Tibial artery (tissue), 4 donors: ENCODE results near the gene GPR61.

ENCODE experiments used
- DNase-seq, 2 donors: peaks; one replicate each; pipeline ENCODE4 v3.0.0-alpha.2; 2019
- H3K27ac ChIP-seq, 2 donors: fragments of 200-600 bp; sonication (generic) in 1 of 2; 1 replicate in 1 of 2; 2 replicates in 1 of 2; pipeline ENCODE4 v1.5.1; 2018 to 2019; ENCODE audit warnings: mild to moderate bottlenecking in 1 of 2
- H3K27me3 ChIP-seq, 2 donors: fragments of 200-600 bp; sonication (generic) in 1 of 2; one replicate each; pipeline versions ENCODE4 v1.5.1 to v1.6.0; 2016 to 2019
- H3K36me3 ChIP-seq, 3 donors: fragments of 200-600 bp; sonication (generic) in 2 of 3; one replicate each; pipeline ENCODE4 v1.5.1; 2016 to 2019; ENCODE audit warnings: mild to moderate bottlenecking in 2 of 3
- H3K4me1 ChIP-seq, 4 donors: fragments of 200-600 bp; sonication (generic) in 2 of 4; 1 replicate in 3 of 4; 2 replicates in 1 of 4; pipeline ENCODE4 v1.5.1; 2016 to 2019
- H3K4me3 ChIP-seq, 2 donors: fragments of 200-600 bp; sonication (generic) in 1 of 2; 1 replicate in 1 of 2; 2 replicates in 1 of 2; pipeline ENCODE4 v1.5.1; 2018 to 2019; ENCODE audit warnings: mild to moderate bottlenecking in 2 of 2
- H3K9me3 ChIP-seq, 3 donors: fragments of 200-600 bp; sonication (generic) in 1 of 3; one replicate each; pipeline ENCODE4 v1.5.1; 2016 to 2019
- intact Hi-C: fragments of 100-400 bp; cut with DNase I; formaldehyde crosslinking; loops from one replicate; pipeline ENCODE4 v1.15.0; 2023; ENCODE audit warnings: low total_unique reads
- TF ChIP-seq, protein P1 (sequence below), 2 experiments: fragments of 200-600 bp in 1 of 2; fragments of 450-650 bp in 1 of 2; IDR thresholded peaks; one replicate each; pipeline ENCODE4 v1.5.1; 2017 to 2019; ENCODE audit warnings: antibody characterized with exemption in 2 of 2, mild to moderate bottlenecking in 1 of 2, moderate library complexity in 1 of 2

The GPR61 gene

DNA sequence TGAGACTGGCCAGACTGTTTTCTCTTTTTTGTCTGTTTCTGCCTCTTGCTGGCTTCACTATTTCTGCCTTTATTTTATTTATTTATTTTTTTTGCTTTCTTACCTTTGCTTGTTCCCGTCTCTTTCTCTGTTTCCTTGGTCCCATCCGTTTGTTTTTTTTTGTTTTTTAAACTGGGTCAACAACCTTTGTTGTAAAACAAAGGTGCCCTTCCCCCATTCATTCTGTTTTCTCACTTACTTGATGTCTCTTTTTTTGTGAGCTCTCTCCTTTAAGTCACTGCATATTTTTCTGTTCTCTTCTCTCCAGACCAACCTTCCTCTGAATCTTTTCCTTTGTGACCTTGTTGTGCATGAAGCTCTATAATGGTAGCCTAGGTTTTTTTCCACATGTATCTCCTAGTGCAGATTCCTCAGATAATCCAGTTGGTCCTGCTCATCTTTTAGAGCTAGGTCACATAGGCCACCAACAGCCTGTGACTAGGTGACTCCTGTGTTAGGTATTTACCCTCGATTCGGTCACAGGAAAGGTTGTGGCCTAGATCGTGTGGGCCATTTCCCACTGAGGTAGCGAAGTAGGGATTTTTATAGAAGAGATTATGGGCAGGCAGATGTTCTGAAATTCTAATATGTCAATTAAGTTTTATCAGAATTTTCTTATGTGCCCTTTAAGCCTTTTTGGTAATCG is 24.7 kb downstream of the GPR61 start:
- no peak overlapping the region for H3K4me3 ChIP-seq
- H3K9me3 ChIP-seq: no peaks in the 10 kb centered on the region
- no peak for DNase-seq
- intact Hi-C loops: no loop called here
- TF ChIP-seq, protein P1, sequence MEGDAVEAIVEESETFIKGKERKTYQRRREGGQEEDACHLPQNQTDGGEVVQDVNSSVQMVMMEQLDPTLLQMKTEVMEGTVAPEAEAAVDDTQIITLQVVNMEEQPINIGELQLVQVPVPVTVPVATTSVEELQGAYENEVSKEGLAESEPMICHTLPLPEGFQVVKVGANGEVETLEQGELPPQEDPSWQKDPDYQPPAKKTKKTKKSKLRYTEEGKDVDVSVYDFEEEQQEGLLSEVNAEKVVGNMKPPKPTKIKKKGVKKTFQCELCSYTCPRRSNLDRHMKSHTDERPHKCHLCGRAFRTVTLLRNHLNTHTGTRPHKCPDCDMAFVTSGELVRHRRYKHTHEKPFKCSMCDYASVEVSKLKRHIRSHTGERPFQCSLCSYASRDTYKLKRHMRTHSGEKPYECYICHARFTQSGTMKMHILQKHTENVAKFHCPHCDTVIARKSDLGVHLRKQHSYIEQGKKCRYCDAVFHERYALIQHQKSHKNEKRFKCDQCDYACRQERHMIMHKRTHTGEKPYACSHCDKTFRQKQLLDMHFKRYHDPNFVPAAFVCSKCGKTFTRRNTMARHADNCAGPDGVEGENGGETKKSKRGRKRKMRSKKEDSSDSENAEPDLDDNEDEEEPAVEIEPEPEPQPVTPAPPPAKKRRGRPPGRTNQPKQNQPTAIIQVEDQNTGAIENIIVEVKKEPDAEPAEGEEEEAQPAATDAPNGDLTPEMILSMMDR (IDR thresholded peaks at IDR 0.05): no peak
- H3K36me3 ChIP-seq: no peaks in the 10 kb centered on the region
- H3K27ac ChIP-seq: no peak overlapping the region
- peaks cover 0 to 95% (median 25%) of the 10 kb centered on the region in 4 donors for H3K4me1 ChIP-seq
- H3K27me3 ChIP-seq: no peaks in the 10 kb centered on the region

- no peak for DNase-seq
- H3K36me3 ChIP-seq: no peaks in the 10 kb centered on the region
- intact Hi-C loops: no loop called here
- H3K9me3 ChIP-seq: no peaks in the 10 kb centered on the region
- no peak overlapping the region for H3K4me3 ChIP-seq
- no peak overlapping the region for H3K27ac ChIP-seq
- no peaks in the 10 kb centered on the region for H3K27me3 ChIP-seq
- TF ChIP-seq, protein P1 (IDR thresholded peaks at IDR 0.05): no peak
- H3K4me1 ChIP-seq: peaks cover 0 to 98% (median 23%) of the 10 kb centered on the region in 4 donors
Measured at GRCh38 chr1:109565241-109565640, 25.6 kb downstream of the GPR61 start.

DNA sequence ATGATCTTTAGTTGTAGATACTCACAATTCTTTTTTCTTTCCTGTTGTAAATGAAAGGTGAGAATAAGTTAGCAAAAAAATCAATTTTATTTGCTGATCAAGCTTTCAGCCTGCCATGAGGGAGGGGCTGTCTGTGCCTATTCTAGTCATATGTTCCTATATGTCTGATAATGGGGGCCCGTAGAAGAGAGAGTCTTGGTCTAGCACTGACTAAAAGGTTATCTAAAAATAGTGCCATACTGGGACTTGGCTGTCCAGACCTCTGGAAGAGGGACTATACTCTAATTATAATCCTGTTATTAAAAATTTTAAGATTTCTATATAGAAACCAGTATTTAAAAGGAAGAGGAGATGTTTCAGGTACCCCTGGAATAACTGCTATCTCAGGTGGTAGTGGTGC is 27.3 kb downstream of the GPR61 start:
- no peaks in the 10 kb centered on the region for H3K27me3 ChIP-seq
- no peak for DNase-seq
- peaks cover 0 to 90% (median 23%) of the 10 kb centered on the region in 4 donors for H3K4me1 ChIP-seq
- H3K9me3 ChIP-seq: no peaks in the 10 kb centered on the region
- H3K4me3 ChIP-seq: no peak overlapping the region
- intact Hi-C loops: no loop called here
- H3K27ac ChIP-seq: no peak overlapping the region
- no peaks in the 10 kb centered on the region for H3K36me3 ChIP-seq
- TF ChIP-seq, protein P1 (IDR thresholded peaks at IDR 0.05): no peak

GRCh38 chr1:109567877-109568672 is 28.4 kb downstream of the GPR61 start:
- TF ChIP-seq, protein P1 (IDR thresholded peaks at IDR 0.05): no peak
- intact Hi-C loops: no loop called here

GRCh38 chr1:109569323-109569722 is 29.7 kb downstream of the GPR61 start:
- H3K36me3 ChIP-seq: peaks cover 0 to under 1% (median 0%) of the 10 kb centered on the region in 3 donors
- H3K9me3 ChIP-seq: no peaks in the 10 kb centered on the region
- DNase-seq: no peak
- no peak overlapping the region for H3K27ac ChIP-seq
- no peaks in the 10 kb centered on the region for H3K27me3 ChIP-seq
- intact Hi-C loops: no loop called here
- TF ChIP-seq, protein P1 (IDR thresholded peaks at IDR 0.05): no peak
- H3K4me3 ChIP-seq: no peak overlapping the region
- H3K4me1 ChIP-seq: peaks cover 0 to 67% (median 13%) of the 10 kb centered on the region in 4 donors

More at GRCh38 chr1:109567877-109568672, 28.4 kb downstream of the GPR61 start:
- Histone ChIP-seq H3K36me3 (no peaks in the 10 kb centered on the region), H3K4me3 (no peak overlapping the region), H3K27ac (no peak overlapping the region), H3K4me1 (peaks cover 0 to 79% (median 18%) of the 10 kb centered on the region in 4 donors), H3K9me3 (no peaks in the 10 kb centered on the region), H3K27me3 (no peaks in the 10 kb centered on the region)
- DNase-seq: no peak
